SJCRH30 (cell line): ENCODE measurements around the gene TNNI2. TPM values are rescaled to one million over a fixed set of nuclear protein-coding genes. Genes with fewer than 3 reads are reported as not detected.

ENCODE experiments used
- DNase-seq, 2 experiments: peaks; one replicate each; pipeline ENCODE4 v3.0.0-alpha.2; 2015 to 2020
- H3K27ac ChIP-seq: fragments of 250-450 bp; sonication (Bioruptor Pico); 2 replicates; pipeline ENCODE4 v1.5.1; 2020; ENCODE audit warnings: mild to moderate bottlenecking, moderate library complexity
- H3K27me3 ChIP-seq: fragments of 250-450 bp; sonication (Bioruptor Pico); 2 replicates; pipeline ENCODE4 v1.5.1; 2020; ENCODE audit warnings: mild to moderate bottlenecking, moderate library complexity
- H3K36me3 ChIP-seq: fragments of 250-450 bp; sonication (Bioruptor Pico); 2 replicates; pipeline ENCODE4 v1.5.1; 2020; ENCODE audit warnings: mild to moderate bottlenecking, moderate library complexity
- H3K4me1 ChIP-seq: fragments of 250-450 bp; sonication (Bioruptor Pico); 2 replicates; pipeline ENCODE4 v1.5.1; 2020; ENCODE audit warnings: mild to moderate bottlenecking, moderate library complexity
- H3K4me3 ChIP-seq: fragments of 250-450 bp; sonication (Bioruptor Pico); 2 replicates; pipeline ENCODE4 v1.5.1; 2020; ENCODE audit warnings: mild to moderate bottlenecking, moderate library complexity
- H3K9me3 ChIP-seq: fragments of 250-450 bp; sonication (Bioruptor Pico); replicated peaks from 2 replicates; pipeline ENCODE4 v1.5.1; 2020; ENCODE audit warnings: mild to moderate bottlenecking, moderate library complexity
- total RNA-seq: library from RNA; depleted of rRNA; stranded (reverse); fragments of >200 nt; shearing (Covaris generic); gene quantifications from 2 replicates; pipeline ENCODE4 v1.2.3, GENCODE V29; 2014

TNNI2 gene
- total RNA-seq, 1 experiment from 2014 or later, result 20.5 TPM

GRCh38 chr11:1835671-1836010 is 3.1 kb upstream of the TNNI2 start:
- Histone ChIP-seq H3K4me1 (peaks cover 71% of the 10 kb centered on the region), H3K4me3 (no peak overlapping the region), H3K27me3 (no peaks in the 10 kb centered on the region), H3K27ac (no peak overlapping the region), H3K9me3 (no peaks in the 10 kb centered on the region), H3K36me3 (no peaks in the 10 kb centered on the region)
- DNase-seq, result no peak

GRCh38 chr11:1836011-1836945 is 2.5 kb upstream of the TNNI2 start:
- H3K4me3 ChIP-seq, result no peak overlapping the region

DNA sequence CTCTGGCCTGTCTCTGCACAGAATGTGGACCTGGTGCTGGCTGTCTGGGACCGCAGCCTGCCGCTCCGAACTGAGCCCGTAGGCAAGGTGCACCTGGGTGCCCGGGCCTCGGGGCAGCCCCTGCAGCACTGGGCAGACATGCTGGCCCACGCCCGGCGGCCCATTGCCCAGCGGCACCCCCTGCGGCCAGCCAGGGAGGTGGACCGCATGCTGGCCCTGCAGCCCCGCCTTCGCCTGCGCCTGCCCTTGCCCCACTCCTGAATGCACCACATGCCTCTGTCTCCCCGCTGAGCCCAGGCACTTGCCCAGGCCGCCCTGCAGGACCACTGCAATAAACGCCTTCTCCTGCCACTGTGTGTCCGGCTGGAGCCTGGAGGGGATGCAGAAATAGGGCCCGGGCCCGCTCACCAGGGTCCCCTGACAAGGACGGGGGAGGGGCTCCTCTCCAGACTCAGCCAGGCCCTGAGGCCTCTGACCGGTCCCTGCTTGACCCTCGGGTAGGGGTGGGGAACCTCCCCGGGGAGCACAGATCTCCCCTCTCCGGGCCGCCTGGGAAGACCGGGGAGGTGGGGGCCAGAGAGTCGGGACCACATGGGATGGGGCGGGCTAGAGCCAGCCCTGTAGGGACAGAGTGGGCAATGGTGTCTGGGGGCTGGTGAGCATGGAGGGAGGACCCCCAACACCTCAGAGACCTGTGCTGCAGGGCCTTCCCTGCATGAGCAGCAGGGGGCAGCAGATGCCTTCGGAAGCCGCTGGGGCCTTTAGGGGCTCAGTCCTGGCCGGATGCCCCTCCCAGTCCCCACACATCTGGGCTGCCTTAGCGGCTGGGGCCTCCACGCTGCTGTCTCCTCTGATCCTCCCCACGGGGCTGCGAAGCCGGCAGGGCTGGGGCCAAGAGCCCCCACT is 1.4 kb upstream of the TNNI2 start:
- Histone ChIP-seq H3K9me3 (no peaks in the 10 kb centered on the region), H3K4me3 (no peak overlapping the region), H3K27me3 (no peaks in the 10 kb centered on the region), H3K4me1 (peaks cover 53% of the 10 kb centered on the region), H3K36me3 (no peaks in the 10 kb centered on the region), H3K27ac (peak overlapping the region; percentile 40; the same call in 1 of the 2 replicates)
- DNase-seq, result peak; percentile 88 to 94

More at GRCh38 chr11:1836011-1836945, 2.5 kb upstream of the TNNI2 start:
- Histone ChIP-seq H3K36me3 (no peaks in the 10 kb centered on the region), H3K27ac (no peak overlapping the region), H3K4me1 (peaks cover 64% of the 10 kb centered on the region), H3K27me3 (no peaks in the 10 kb centered on the region), H3K9me3 (no peaks in the 10 kb centered on the region)
- DNase-seq, result no peak

GRCh38 chr11:1838077-1838425 is 730 bp upstream of the TNNI2 start:
- peak in 1 of 2 experiments; percentile 44 for DNase-seq
- peak overlapping the region; percentile 40 for H3K27ac ChIP-seq
- H3K36me3 ChIP-seq, result no peaks in the 10 kb centered on the region
- peaks cover 49% of the 10 kb centered on the region for H3K4me1 ChIP-seq
- no peak overlapping the region for H3K4me3 ChIP-seq
- no peaks in the 10 kb centered on the region for H3K9me3 ChIP-seq
- no peaks in the 10 kb centered on the region for H3K27me3 ChIP-seq

GRCh38 chr11:1839204-1839923 is 583 bp downstream of the TNNI2 start:
- Histone ChIP-seq H3K27me3 (no peaks in the 10 kb centered on the region), H3K36me3 (no peaks in the 10 kb centered on the region), H3K27ac (peak overlapping the region; percentile 67), H3K9me3 (no peaks in the 10 kb centered on the region), H3K4me3 (no peak overlapping the region), H3K4me1 (peaks cover 38% of the 10 kb centered on the region)
- DNase-seq, result peak; percentile 70 to 81

- peaks cover 38% of the 10 kb centered on the region for H3K4me1 ChIP-seq
Measured at GRCh38 chr11:1839924-1840779, 1.4 kb downstream of the TNNI2 start.

DNA sequence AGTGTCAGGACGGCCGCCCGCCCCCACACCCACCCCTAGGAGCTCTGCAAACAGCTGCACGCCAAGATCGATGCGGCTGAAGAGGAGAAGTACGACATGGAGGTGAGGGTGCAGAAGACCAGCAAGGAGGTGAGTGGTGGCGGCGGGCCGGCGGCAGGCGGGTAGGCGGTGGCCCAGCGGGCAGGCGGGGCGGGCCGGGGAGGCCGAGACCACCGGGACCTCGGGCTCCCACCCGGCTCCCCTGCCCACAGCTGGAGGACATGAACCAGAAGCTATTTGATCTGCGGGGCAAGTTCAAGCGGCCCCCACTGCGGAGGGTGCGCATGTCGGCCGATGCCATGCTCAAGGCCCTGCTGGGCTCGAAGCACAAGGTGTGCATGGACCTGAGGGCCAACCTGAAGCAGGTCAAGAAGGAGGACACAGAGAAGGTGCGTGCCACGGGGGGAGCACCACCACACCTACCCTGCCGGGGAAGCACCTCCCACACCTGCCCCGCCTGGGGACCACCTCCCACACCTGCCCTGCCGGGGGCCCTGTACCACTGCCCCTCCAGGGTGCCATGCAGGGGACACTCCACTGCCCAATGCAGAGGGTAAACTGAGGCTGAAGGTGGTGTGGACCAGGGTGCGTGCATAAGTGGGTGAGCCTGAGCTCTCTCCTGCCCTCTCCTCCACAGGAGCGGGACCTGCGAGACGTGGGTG is 2.1 kb downstream of the TNNI2 start:
- no peaks in the 10 kb centered on the region for H3K36me3 ChIP-seq
- H3K4me3 ChIP-seq, result no peak overlapping the region
- DNase-seq, result no peak
- H3K4me1 ChIP-seq, result peaks cover 34% of the 10 kb centered on the region
- peaks cover 11% of the 10 kb centered on the region; the same call in 1 of the 2 replicates for H3K27me3 ChIP-seq
- H3K27ac ChIP-seq, result no peak overlapping the region
- no peaks in the 10 kb centered on the region for H3K9me3 ChIP-seq

More at GRCh38 chr11:1839924-1840779, 1.4 kb downstream of the TNNI2 start:
- no peaks in the 10 kb centered on the region for H3K9me3 ChIP-seq
- no peak overlapping the region for H3K4me3 ChIP-seq
- no peaks in the 10 kb centered on the region for H3K36me3 ChIP-seq
- peak overlapping the region; percentile 67 for H3K27ac ChIP-seq
- no peak for DNase-seq
- peaks cover 6% of the 10 kb centered on the region; the same call in 1 of the 2 replicates for H3K27me3 ChIP-seq

DNA sequence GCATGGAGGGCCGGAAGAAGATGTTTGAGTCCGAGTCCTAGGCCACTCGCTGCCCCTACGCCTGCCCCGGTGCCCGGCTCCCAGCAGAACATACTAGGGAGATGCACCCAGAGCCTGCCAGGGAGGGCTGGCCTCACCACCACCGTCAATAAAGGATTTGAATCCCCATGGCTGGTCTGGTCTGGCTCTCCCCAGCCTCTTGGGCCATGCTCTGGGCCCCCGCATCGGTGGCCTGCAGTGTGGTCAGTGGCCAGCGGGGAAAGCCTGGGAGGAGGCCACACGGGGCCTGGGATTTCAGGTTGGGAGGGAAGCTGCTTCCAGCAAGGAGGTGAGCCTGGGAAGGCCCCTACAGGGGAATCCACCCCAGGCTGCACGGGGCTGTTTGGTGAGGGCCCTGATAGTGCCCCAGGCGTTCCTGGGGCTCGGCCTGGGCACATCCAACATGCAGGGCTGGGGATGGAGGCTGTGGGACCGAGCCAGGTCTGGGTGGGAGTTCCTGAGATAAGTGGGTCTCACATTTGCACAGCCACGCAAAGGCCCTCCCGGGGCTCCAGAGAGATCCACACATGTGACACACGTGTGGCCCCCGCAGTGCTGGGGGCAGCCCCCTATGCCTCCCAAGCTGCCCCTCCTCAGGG is 2.8 kb downstream of the TNNI2 start:
- no peak for DNase-seq
- Histone ChIP-seq H3K9me3 (no peaks in the 10 kb centered on the region), H3K27ac (no peak overlapping the region), H3K4me3 (no peak overlapping the region), H3K4me1 (peaks cover 38% of the 10 kb centered on the region), H3K36me3 (no peaks in the 10 kb centered on the region), H3K27me3 (peaks cover 11% of the 10 kb centered on the region; the same call in 1 of the 2 replicates)

- DNase-seq, result no peak
- no peak overlapping the region for H3K4me3 ChIP-seq
- H3K36me3 ChIP-seq, result no peaks in the 10 kb centered on the region
- no peaks in the 10 kb centered on the region for H3K9me3 ChIP-seq
- peaks cover 42% of the 10 kb centered on the region for H3K4me1 ChIP-seq
- H3K27ac ChIP-seq, result no peak overlapping the region
- H3K27me3 ChIP-seq, result peaks cover 11% of the 10 kb centered on the region; the same call in 1 of the 2 replicates
Measured at GRCh38 chr11:1842149-1843097, 3.6 kb downstream of the TNNI2 start.

DNA sequence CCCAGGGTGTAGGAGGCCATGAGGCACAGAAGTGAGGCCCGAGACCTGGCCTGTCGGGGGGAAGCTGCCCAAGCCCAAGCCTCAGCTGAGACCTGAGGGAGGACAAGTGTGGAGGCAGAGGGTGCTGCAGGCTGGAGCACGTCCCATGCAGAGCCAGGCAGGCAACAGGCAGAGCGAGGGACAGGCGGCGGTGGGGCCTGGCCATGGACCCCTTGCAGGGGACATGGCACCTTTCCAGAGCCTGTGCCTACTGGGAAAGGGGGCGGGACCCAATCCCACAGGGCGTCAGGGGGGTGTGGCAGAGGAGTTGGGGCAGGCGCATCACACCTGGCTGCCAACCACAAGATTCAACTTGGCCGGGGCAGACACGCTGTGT is 4.3 kb downstream of the TNNI2 start:
- H3K36me3 ChIP-seq, result no peaks in the 10 kb centered on the region
- H3K9me3 ChIP-seq, result no peaks in the 10 kb centered on the region
- H3K27ac ChIP-seq, result no peak overlapping the region
- H3K27me3 ChIP-seq, result peaks cover 11% of the 10 kb centered on the region; the same call in 1 of the 2 replicates
- H3K4me3 ChIP-seq, result no peak overlapping the region
- H3K4me1 ChIP-seq, result peaks cover 36% of the 10 kb centered on the region
- no peak for DNase-seq

GRCh38 chr11:1843796-1844195 is 5.0 kb downstream of the TNNI2 start:
- no peak for DNase-seq
- H3K4me1 ChIP-seq, result peaks cover 28% of the 10 kb centered on the region
- no peak overlapping the region for H3K27ac ChIP-seq

More at GRCh38 chr11:1843796-1844195, 5.0 kb downstream of the TNNI2 start:
- Histone ChIP-seq H3K36me3 (no peaks in the 10 kb centered on the region), H3K9me3 (no peaks in the 10 kb centered on the region), H3K4me3 (no peak overlapping the region), H3K27me3 (peaks cover 11% of the 10 kb centered on the region; the same call in 1 of the 2 replicates)
